HPDE6-E6E7 (cell line): ENCODE results near the gene NEDD8.

Source experiments
- DNase-seq: peaks from one replicate; pipeline ENCODE4 v3.0.0; 2011; ENCODE audit warnings: missing footprints; ENCODE audit errors: extremely low spot score

The NEDD8 gene

GRCh38 chr14:24179961-24180796 lies 52.0 kb downstream of the NEDD8 start:
- DNase-seq: no peak

GRCh38 chr14:24179294-24179960 lies 52.7 kb downstream of the NEDD8 start:
- no peak for DNase-seq

- no peak for DNase-seq
These were observed 53.6 kb downstream of the NEDD8 start for GRCh38 chr14:24178399-24179178.

GRCh38 chr14:24177891-24178290 lies 54.3 kb downstream of the NEDD8 start:
- DNase-seq: no peak

- no peak for DNase-seq
These were observed 54.9 kb downstream of the NEDD8 start for GRCh38 chr14:24177041-24177825.

- no peak for DNase-seq
These were observed 55.6 kb downstream of the NEDD8 start for GRCh38 chr14:24176599-24176998.

- no peak for DNase-seq
These were observed 59.3 kb downstream of the NEDD8 start for GRCh38 chr14:24172871-24173281.

- DNase-seq: no peak
These were observed 59.8 kb downstream of the NEDD8 start for GRCh38 chr14:24172261-24172860.

- no peak for DNase-seq
These were observed 60.5 kb downstream of the NEDD8 start, which contains the start of gene REC8 for GRCh38 chr14:24171422-24172260. Gene REC8 (plus strand): TSS chr14:24172080. CDS start chr14:24172553, 473 bp downstream.

GRCh38 chr14:24167469-24168114 lies 64.6 kb downstream of the NEDD8 start:
- no peak for DNase-seq
